Left ventricle myocardium inferior (tissue), 1 donor: ENCODE measurements around the gene NR3C1. TPM values are rescaled to one million over a fixed set of nuclear protein-coding genes. Genes with fewer than 3 reads are reported as not detected.

Source experiments
- DNase-seq: peaks from one replicate; pipeline ENCODE4 v3.0.0-alpha.2; 2020
- H3K27ac ChIP-seq: fragments of 200-600 bp; replicated peaks from 2 replicates; pipeline ENCODE4 v1.8.0; 2021
- H3K27me3 ChIP-seq: fragments of 200-600 bp; 2 replicates; pipeline ENCODE4 v1.8.0; 2021; ENCODE audit warnings: low read depth
- H3K36me3 ChIP-seq: fragments of 200-600 bp; 2 replicates; pipeline ENCODE4 v1.8.0; 2021
- H3K4me1 ChIP-seq: fragments of 200-600 bp; 2 replicates; pipeline ENCODE4 v1.8.0; 2021
- H3K4me3 ChIP-seq: fragments of 200-600 bp; 2 replicates; pipeline ENCODE4 v1.8.0; 2021; ENCODE audit warnings: mild to moderate bottlenecking, moderate library complexity
- H3K9me3 ChIP-seq: fragments of 200-600 bp; replicated peaks from 2 replicates; pipeline ENCODE4 v1.8.0; 2021
- intact Hi-C: fragments of 100-400 bp; cut with micrococcal nuclease; formaldehyde crosslinking; loops from one replicate; pipeline ENCODE4 v1.11.0; 2022
- total RNA-seq: library from RNA; stranded (reverse); fragmentation: NEBNext Ultra II Directional; extraction: Animal tissue kit (Norgen Biotek cat#: 25700); gene quantifications from one replicate; pipeline ENCODE4 v1.2.1, GENCODE V29; 2021
- TF ChIP-seq, protein P1 (sequence below): fragments of 200-600 bp; IDR thresholded peaks from 2 replicates; pipeline ENCODE4 v1.8.0; 2021; ENCODE audit warnings: antibody characterized with exemption, mild to moderate bottlenecking, borderline replicate concordance
- donor health status: DM: no; HTN: yes; CAD: no; lungs with severe emphysema.

Gene NR3C1
- total RNA-seq, 1 donor from 2014 or later, result 44.9 TPM

DNA sequence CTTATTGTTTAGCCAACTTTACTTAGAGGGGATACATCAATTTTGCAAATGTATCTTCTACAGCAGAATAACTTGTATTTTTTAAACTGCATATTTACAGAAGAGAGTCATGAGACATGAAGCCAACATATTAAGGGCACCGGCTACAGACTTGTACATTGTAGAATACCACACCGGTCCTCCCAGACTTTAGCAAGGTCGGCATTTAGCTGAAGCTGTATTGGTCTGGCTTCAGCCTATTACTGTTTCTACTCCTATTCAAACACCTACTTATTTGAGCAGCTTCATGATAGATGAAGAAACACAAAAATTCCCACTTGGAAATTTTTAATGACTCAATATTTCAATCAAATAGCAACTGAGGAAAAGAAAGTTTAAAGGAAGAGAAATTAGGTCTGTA, 33.0 kb downstream of the NR3C1 start:
- no peaks in the 10 kb centered on the region for H3K27me3 ChIP-seq
- no peaks in the 10 kb centered on the region for H3K36me3 ChIP-seq
- no peaks in the 10 kb centered on the region for H3K9me3 ChIP-seq
- no peak overlapping the region for H3K4me3 ChIP-seq
- no peak for DNase-seq
- no peak overlapping the region for H3K27ac ChIP-seq
- TF ChIP-seq, protein P1, sequence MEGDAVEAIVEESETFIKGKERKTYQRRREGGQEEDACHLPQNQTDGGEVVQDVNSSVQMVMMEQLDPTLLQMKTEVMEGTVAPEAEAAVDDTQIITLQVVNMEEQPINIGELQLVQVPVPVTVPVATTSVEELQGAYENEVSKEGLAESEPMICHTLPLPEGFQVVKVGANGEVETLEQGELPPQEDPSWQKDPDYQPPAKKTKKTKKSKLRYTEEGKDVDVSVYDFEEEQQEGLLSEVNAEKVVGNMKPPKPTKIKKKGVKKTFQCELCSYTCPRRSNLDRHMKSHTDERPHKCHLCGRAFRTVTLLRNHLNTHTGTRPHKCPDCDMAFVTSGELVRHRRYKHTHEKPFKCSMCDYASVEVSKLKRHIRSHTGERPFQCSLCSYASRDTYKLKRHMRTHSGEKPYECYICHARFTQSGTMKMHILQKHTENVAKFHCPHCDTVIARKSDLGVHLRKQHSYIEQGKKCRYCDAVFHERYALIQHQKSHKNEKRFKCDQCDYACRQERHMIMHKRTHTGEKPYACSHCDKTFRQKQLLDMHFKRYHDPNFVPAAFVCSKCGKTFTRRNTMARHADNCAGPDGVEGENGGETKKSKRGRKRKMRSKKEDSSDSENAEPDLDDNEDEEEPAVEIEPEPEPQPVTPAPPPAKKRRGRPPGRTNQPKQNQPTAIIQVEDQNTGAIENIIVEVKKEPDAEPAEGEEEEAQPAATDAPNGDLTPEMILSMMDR, result no peak
- intact Hi-C loops, result no loop called here
- peaks cover 44% of the 10 kb centered on the region for H3K4me1 ChIP-seq

DNA sequence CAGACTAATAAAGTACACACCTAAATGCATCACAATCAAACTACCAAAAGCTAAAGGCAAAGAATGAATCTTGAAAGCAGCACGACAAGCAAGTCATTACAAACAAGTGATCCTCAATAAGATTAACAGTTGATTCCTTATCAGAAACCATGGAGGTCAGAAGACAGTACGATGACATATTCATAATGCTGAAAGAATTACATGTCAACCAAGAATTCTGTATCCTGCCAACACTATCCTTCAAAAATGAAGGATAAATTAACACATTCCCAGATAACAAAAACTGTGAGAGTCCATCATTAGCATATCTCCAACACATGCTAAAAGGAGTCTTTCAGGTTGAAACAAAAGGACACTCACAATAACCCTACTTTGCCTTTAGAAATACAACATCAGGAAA, 39.4 kb downstream of the NR3C1 start:
- Histone ChIP-seq H3K4me1 (peaks cover 38% of the 10 kb centered on the region), H3K4me3 (no peak overlapping the region), H3K27ac (no peak overlapping the region), H3K27me3 (no peaks in the 10 kb centered on the region), H3K9me3 (peaks cover 18% of the 10 kb centered on the region), H3K36me3 (no peaks in the 10 kb centered on the region)
- intact Hi-C loops, result no loop called here
- TF ChIP-seq, protein P1, result no peak
- DNase-seq, result no peak

DNA sequence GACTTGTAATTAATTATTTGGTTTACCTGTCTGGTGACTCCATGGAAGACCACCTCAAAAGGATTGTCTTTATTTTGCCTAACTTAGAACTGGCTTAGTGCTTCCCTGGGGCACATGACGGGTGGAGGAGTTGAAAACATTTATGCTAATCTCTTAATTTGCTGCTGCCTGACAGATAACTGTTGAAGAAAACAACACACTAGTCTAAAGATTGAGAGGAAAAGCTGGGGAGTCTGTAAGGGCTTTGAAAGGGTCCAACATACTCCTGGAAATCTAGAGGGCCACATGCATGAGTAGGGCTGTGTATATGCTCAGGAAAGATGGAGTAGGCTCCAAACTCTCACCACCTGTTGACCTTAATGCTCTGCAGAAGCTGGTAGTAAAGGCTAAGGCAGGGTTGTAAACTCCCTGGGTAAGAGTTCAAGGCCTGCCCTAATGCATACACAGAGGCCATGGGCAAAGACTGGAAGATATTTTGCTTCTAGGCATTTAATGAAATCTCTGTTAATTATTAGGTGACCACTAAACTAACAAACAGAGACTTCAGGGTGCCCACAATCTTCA, 40.7 kb downstream of the NR3C1 start:
- TF ChIP-seq, protein P1, result no peak
- no peak for DNase-seq
- no peak overlapping the region for H3K4me3 ChIP-seq
- H3K27ac ChIP-seq, result no peak overlapping the region
- H3K27me3 ChIP-seq, result no peaks in the 10 kb centered on the region
- H3K9me3 ChIP-seq, result peaks cover 18% of the 10 kb centered on the region
- no peaks in the 10 kb centered on the region for H3K36me3 ChIP-seq
- peaks cover 43% of the 10 kb centered on the region for H3K4me1 ChIP-seq
- intact Hi-C loops, result no loop called here

DNA sequence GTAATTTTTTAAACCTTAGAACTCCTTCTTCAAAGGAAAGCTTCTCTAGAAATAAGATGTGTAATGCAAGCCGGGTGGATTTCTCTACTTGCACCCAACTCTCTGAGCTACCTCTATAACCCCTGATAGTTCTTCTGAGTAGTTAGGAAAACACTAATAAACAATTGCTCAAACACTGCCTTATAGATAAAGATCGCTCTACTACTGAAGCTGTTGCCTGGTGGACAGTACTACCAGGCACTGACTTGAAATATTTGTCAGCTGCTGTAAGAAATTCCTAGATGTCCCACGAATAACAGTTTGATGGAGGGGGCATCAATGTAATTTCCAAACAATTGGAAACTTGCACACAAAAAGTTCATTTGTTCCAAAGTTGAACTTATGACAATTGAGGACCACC, 42.0 kb downstream of the NR3C1 start:
- no peak overlapping the region for H3K27ac ChIP-seq

DNA sequence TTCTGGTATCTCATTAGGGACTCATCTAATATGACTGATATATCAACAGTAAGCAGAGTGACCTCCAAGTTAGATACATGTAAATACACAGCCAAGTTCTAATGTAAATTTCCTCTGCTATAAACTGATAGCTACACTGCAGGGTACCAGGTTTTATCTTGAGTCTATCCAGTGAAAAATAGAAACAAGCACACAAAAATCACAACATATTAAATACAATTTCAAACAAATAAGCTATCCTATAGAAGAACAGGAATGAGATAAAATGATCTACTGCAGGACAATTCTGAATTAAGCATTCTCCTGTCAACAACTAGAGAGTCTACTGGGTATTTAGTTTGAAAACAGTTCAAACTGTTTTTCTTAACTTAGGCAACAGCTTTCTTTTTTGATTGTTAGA, 42.7 kb downstream of the NR3C1 start:
- Histone ChIP-seq H3K36me3 (no peaks in the 10 kb centered on the region), H3K4me3 (no peak overlapping the region), H3K9me3 (peaks cover 18% of the 10 kb centered on the region), H3K27ac (no peak overlapping the region), H3K27me3 (no peaks in the 10 kb centered on the region), H3K4me1 (peaks cover 63% of the 10 kb centered on the region)
- intact Hi-C loops, result no loop called here
- TF ChIP-seq, protein P1, result no peak
- DNase-seq, result no peak

More for the DNA sequence above, 42.0 kb downstream of the NR3C1 start:
- no peak for DNase-seq
- TF ChIP-seq, protein P1, result no peak
- Histone ChIP-seq H3K4me3 (no peak overlapping the region), H3K9me3 (peaks cover 18% of the 10 kb centered on the region), H3K4me1 (peaks cover 56% of the 10 kb centered on the region), H3K36me3 (no peaks in the 10 kb centered on the region), H3K27me3 (no peaks in the 10 kb centered on the region)
- intact Hi-C loops, result no loop called here

DNA sequence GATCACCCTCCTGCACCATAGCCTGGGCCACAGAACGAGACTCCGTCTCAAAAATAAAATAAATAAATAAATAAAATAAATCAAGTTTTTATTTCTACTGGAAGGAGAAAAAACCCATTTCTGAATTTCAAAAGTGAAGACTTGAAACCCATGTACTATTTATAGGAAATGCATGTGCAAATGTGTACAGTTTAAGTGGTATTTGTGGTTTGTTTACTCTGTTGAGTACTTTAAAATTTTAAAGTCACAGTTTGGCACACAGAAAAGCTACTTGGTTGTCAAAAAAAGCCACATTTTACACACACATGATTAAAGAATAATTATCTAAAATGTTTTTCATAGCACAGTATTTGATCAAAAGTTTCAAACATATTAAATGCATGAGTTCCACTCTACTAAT, 43.6 kb downstream of the NR3C1 start:
- H3K4me3 ChIP-seq, result no peak overlapping the region
- no peaks in the 10 kb centered on the region for H3K36me3 ChIP-seq
- H3K4me1 ChIP-seq, result peaks cover 72% of the 10 kb centered on the region
- TF ChIP-seq, protein P1, result no peak
- DNase-seq, result no peak
- peaks cover 14% of the 10 kb centered on the region for H3K9me3 ChIP-seq
- no peak overlapping the region for H3K27ac ChIP-seq
- no peaks in the 10 kb centered on the region for H3K27me3 ChIP-seq
- intact Hi-C loops, result no loop called here
